IMR-90 (cell line): ENCODE data around the gene KRTAP9-9. TPM values are rescaled to one million over a fixed set of nuclear protein-coding genes. Genes with fewer than 3 reads are reported as not detected.

Source experiments
- ATAC-seq: fragments of 200-7000 bp; cut with Tn5 transposase; 2 replicates; pipeline ENCODE4 v1.9.1; 2020; ENCODE audit warnings: low read depth, mild to moderate bottlenecking, moderate library complexity
- BruUV-seq: library from RNA; stranded (reverse); fragments of 400-500 nt; replicated peaks from 2 replicates; lab custom pipeline; 2021; lab: Mats Ljungman, UMichigan
- CTCF ChIA-PET: fragments of 300-600 bp; formaldehyde crosslinking; extraction: SDS; loops from one replicate; lab custom pipeline; 2021; ENCODE audit warnings: antibody characterized with exemption; lab: Yijun Ruan, JAX
- POLR2A ChIA-PET: fragments of 300-600 bp; sonication (Branson Sonifier 250); formaldehyde crosslinking; loops from one replicate; lab custom pipeline; 2022; ENCODE audit warnings: antibody characterized with exemption; ENCODE audit not compliant: unreplicated experiment; lab: Charles Lee
- DNase-seq: peaks from one replicate; pipeline ENCODE4 v3.0.0; 2013
- H2AFZ ChIP-seq: replicated peaks from 2 replicates; pipeline ENCODE3; 2013; ENCODE audit warnings: low read length, mild to moderate bottlenecking; ENCODE audit not compliant: poor library complexity
- H2AK5ac ChIP-seq: 2 replicates; pipeline ENCODE4 v1.6.1; 2013; ENCODE audit warnings: low read depth, low read length, inconsistent platforms
- H2AK9ac ChIP-seq: replicated peaks from 2 replicates; pipeline ENCODE3; 2013; ENCODE audit warnings: mild to moderate bottlenecking, low read depth, low read length, moderate library complexity; ENCODE audit not compliant: poor library complexity
- H2BK120ac ChIP-seq: 2 replicates; pipeline ENCODE4 v1.6.1; 2013; ENCODE audit warnings: low read depth, low read length, inconsistent platforms
- H2BK15ac ChIP-seq: 3 replicates; pipeline ENCODE4 v1.6.1; 2013; ENCODE audit warnings: low read depth, low read length, inconsistent platforms
- H2BK20ac ChIP-seq: 2 replicates; pipeline ENCODE4 v1.6.1; 2013; ENCODE audit warnings: low read depth, mild to moderate bottlenecking, inconsistent platforms, low read length, moderate library complexity
- H2BK5ac ChIP-seq: 2 replicates; pipeline ENCODE4 v1.6.1; 2013; ENCODE audit warnings: mild to moderate bottlenecking, low read depth, low read length, inconsistent platforms; ENCODE audit not compliant: poor library complexity, severe bottlenecking
- H3K14ac ChIP-seq: replicated peaks from 2 replicates; pipeline ENCODE4 v1.6.1; 2013; ENCODE audit warnings: low read depth, low read length, inconsistent platforms
- H3K18ac ChIP-seq: 2 replicates; pipeline ENCODE4 v1.6.1; 2013; ENCODE audit warnings: low read depth, low read length, control low read depth
- H3K23ac ChIP-seq: 2 replicates; pipeline ENCODE4 v1.6.1; 2013; ENCODE audit warnings: low read depth, low read length, inconsistent platforms
- H3K27ac ChIP-seq: 2 replicates; pipeline ENCODE4 v1.5.1; 2013; ENCODE audit warnings: mild to moderate bottlenecking, control low read depth, low read length; ENCODE audit not compliant: insufficient read depth
- H3K27me3 ChIP-seq: 2 replicates; pipeline ENCODE4 v1.6.1; 2013; ENCODE audit warnings: low read length; ENCODE audit not compliant: control insufficient read depth, insufficient read depth
- H3K36me3 ChIP-seq: 2 replicates; pipeline ENCODE4 v1.6.1; 2013; ENCODE audit warnings: low read length, mixed read lengths; ENCODE audit not compliant: control insufficient read depth, insufficient read depth
- H3K4ac ChIP-seq: 2 replicates; pipeline ENCODE4 v1.6.1; 2013; ENCODE audit warnings: low read depth, low read length, inconsistent platforms
- H3K4me1 ChIP-seq: 2 replicates; pipeline ENCODE4 v1.6.1; 2013; ENCODE audit warnings: low read length, mixed read lengths; ENCODE audit not compliant: control insufficient read depth, insufficient read depth
- H3K4me2 ChIP-seq: 2 replicates; pipeline ENCODE4 v1.6.1; 2013; ENCODE audit warnings: low read depth, mild to moderate bottlenecking, control low read depth, low read length, moderate library complexity
- H3K4me3 ChIP-seq: 2 replicates; pipeline ENCODE4 v1.5.1; 2013; ENCODE audit warnings: low read depth, mild to moderate bottlenecking, control low read depth, low read length, moderate library complexity; ENCODE audit not compliant: insufficient read depth
- H3K56ac ChIP-seq: 2 replicates; pipeline ENCODE4 v1.6.1; 2013; ENCODE audit warnings: low read length, inconsistent platforms; ENCODE audit not compliant: insufficient read depth; ENCODE audit errors: extremely low read depth
- H3K79me1 ChIP-seq, 2 experiments: 2 replicates each; pipeline ENCODE4 v1.6.1; 2013; ENCODE audit warnings: low read length in 2 of 2, inconsistent platforms in 1 of 2, low read depth in 1 of 2
- H3K9ac ChIP-seq: 2 replicates; pipeline ENCODE4 v1.6.1; 2013; ENCODE audit warnings: low read depth, low read length, control low read depth
- H3K9me1 ChIP-seq: 2 replicates; pipeline ENCODE4 v1.6.1; 2013; ENCODE audit warnings: low read length, inconsistent platforms; ENCODE audit not compliant: insufficient read depth
- H3K9me3 ChIP-seq: 2 replicates; pipeline ENCODE4 v1.6.1; 2013; ENCODE audit warnings: low read length; ENCODE audit not compliant: control insufficient read depth, insufficient read depth
- H4K20me1 ChIP-seq: 2 replicates; pipeline ENCODE4 v1.6.1; 2013; ENCODE audit warnings: low read length, inconsistent platforms; ENCODE audit not compliant: insufficient read depth
- H4K5ac ChIP-seq: 2 replicates; pipeline ENCODE4 v1.6.1; 2013; ENCODE audit warnings: mild to moderate bottlenecking, low read depth, low read length, control low read depth
- H4K8ac ChIP-seq, 2 experiments: 2 replicates each; pipeline ENCODE4 v1.6.1; 2013; ENCODE audit warnings: low read depth in 2 of 2, low read length in 2 of 2, control low read depth in 1 of 2, inconsistent platforms in 1 of 2
- H4K91ac ChIP-seq: 2 replicates; pipeline ENCODE4 v1.6.1; 2013; ENCODE audit warnings: low read depth, low read length, inconsistent platforms; ENCODE audit not compliant: insufficient read depth
- FOS ChIP-seq: fragments of 150-350 bp; IDR thresholded peaks from 2 replicates; pipeline ENCODE4 v1.6.1; 2016; ENCODE audit warnings: low read depth, low read length
- MAFK ChIP-seq: IDR thresholded peaks from 2 replicates; pipeline ENCODE4 v1.6.1; 2012; ENCODE audit warnings: low read depth, low read length, improper control_type of control experiment
- MXI1 ChIP-seq: IDR thresholded peaks from 2 replicates; pipeline ENCODE4 v1.6.1; 2012; ENCODE audit warnings: low read depth, mild to moderate bottlenecking, low read length, moderate library complexity, borderline replicate concordance
- RFX5 ChIP-seq: IDR thresholded peaks from 2 replicates; pipeline ENCODE4 v1.8.0; 2012; ENCODE audit warnings: low read depth, mild to moderate bottlenecking, low read length, moderate library complexity
- WGBS, 2 experiments: methylation state at CpG; one replicate each; pipeline versions ENCODE4 v1.1.5 to v1.1.7; 2013; ENCODE audit warnings: missing lambda C conversion rate in 2 of 2; ENCODE audit not compliant: insufficient read length in 1 of 2; ENCODE audit errors: extremely low coverage in 2 of 2; 5-methylcytosine and 5-hydroxymethylcytosine counted together
- dilution Hi-C: fragments of 300-500 bp; cut with HindIII; formaldehyde crosslinking; loops from one replicate; pipeline ENCODE4 v1.14.3; 2018; ENCODE audit warnings: low sequenced_read_pairs; ENCODE audit not compliant: unreplicated experiment
- in situ Hi-C: fragments of 300-500 bp; cut with MboI; formaldehyde crosslinking; loops from 3 replicates; pipeline ENCODE4 v1.14.3; 2019; ENCODE audit warnings: low sequenced_read_pairs, inconsistent platforms, mixed read lengths
- intact Hi-C: fragments of 100-400 bp; cut with micrococcal nuclease; formaldehyde crosslinking; loops from 2 replicates; pipeline ENCODE4 v1.10.0; 2022
- polyA plus RNA-seq, 3 experiments: library from polyadenylated mRNA; depleted of rRNA; stranded (reverse); fragments of >200 nt; gene quantifications; 2 replicates each; pipeline ENCODE4 v1.2.3, GENCODE V29; 2012; ENCODE audit warnings: low replicate concordance in 1 of 3
- total RNA-seq: library from RNA; depleted of rRNA; stranded (reverse); fragments of >200 nt; gene quantifications from 2 replicates; pipeline ENCODE4 v1.2.3, GENCODE V29; 2012
- TF ChIP-seq, protein P1 (sequence below): fragments of 150-350 bp; IDR thresholded peaks from 2 replicates; pipeline ENCODE4 v1.6.1; 2016; ENCODE audit warnings: low read depth, mild to moderate bottlenecking, low read length, moderate library complexity, borderline replicate concordance

Gene KRTAP9-9
- total and polyA plus RNA-seq, 2 of the 4 experiments (the other 2 are of a cell fraction): not detected

DNA sequence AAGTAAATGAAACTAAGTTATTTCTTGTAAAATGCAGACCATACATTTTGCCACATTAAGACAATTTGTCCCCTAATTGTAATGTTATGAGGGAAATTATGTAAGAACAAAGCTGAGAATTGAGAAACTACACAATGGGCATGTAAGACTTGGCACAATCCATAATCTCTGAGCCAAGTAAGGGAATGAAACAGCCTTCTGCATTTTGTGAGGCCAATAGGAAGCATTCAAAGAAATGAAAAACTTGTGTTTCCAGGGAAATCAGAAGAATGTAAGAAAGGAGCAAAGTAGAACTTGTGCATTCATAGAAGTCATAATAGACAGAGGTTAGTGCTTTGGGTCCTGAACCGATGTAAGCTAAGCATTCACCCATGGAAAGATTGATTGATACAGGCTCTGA lies 3.9 kb upstream of the KRTAP9-9 start:
- no peak overlapping the region for H3K4me2 ChIP-seq
- intact Hi-C loops (no loop called here), in situ Hi-C loops (no loop called here), dilution Hi-C loops (no loop called here)
- no peak for TF ChIP-seq RFX5
- no peak for TF ChIP-seq MXI1
- no peak for TF ChIP-seq MAFK
- TF ChIP-seq, protein P1, sequence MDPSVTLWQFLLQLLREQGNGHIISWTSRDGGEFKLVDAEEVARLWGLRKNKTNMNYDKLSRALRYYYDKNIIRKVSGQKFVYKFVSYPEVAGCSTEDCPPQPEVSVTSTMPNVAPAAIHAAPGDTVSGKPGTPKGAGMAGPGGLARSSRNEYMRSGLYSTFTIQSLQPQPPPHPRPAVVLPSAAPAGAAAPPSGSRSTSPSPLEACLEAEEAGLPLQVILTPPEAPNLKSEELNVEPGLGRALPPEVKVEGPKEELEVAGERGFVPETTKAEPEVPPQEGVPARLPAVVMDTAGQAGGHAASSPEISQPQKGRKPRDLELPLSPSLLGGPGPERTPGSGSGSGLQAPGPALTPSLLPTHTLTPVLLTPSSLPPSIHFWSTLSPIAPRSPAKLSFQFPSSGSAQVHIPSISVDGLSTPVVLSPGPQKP: no peak
- no peak for TF ChIP-seq FOS
- no peak overlapping the region for H3K4me3 ChIP-seq
- no peak overlapping the region for H2BK20ac ChIP-seq
- no peak overlapping the region for H3K18ac ChIP-seq
- H3K27me3 ChIP-seq: peaks cover 26% of the 10 kb centered on the region
- no peak overlapping the region for H4K91ac ChIP-seq
- WGBS, 2 experiments: no CpG with 5 or more reads among the region's 1 CpG
- no peaks in the 10 kb centered on the region for H3K36me3 ChIP-seq
- CTCF ChIA-PET: no interaction called here
- H3K23ac ChIP-seq: no peak overlapping the region
- no peak overlapping the region for H3K9ac ChIP-seq
- H3K56ac ChIP-seq: no peak overlapping the region
- H2AK9ac ChIP-seq: no peak overlapping the region
- no TSS peak for BruUV-seq
- no peak overlapping the region for H3K14ac ChIP-seq
- no peak overlapping the region for H2BK120ac ChIP-seq
- no peak overlapping the region for H3K4ac ChIP-seq
- no peak overlapping the region for H2AFZ ChIP-seq
- DNase-seq (no peak), ATAC-seq (no peak)
- no peaks in the 10 kb centered on the region for H4K20me1 ChIP-seq
- H2AK5ac ChIP-seq: no peak overlapping the region
- H3K27ac ChIP-seq: no peak overlapping the region
- H2BK15ac ChIP-seq: no peak overlapping the region
- no peak overlapping the region for H2BK5ac ChIP-seq
- no peaks in the 10 kb centered on the region for H3K9me1 ChIP-seq
- no peak overlapping the region for H4K8ac ChIP-seq
- POLR2A ChIA-PET: no interaction called here
- no peak overlapping the region for H4K5ac ChIP-seq
- no peaks in the 10 kb centered on the region for H3K4me1 ChIP-seq
- H3K9me3 ChIP-seq: no peaks in the 10 kb centered on the region
- no peaks in the 10 kb centered on the region for H3K79me1 ChIP-seq
